Measurements from ENCODE around the gene MPZL3.

Gene MPZL3

DNA sequence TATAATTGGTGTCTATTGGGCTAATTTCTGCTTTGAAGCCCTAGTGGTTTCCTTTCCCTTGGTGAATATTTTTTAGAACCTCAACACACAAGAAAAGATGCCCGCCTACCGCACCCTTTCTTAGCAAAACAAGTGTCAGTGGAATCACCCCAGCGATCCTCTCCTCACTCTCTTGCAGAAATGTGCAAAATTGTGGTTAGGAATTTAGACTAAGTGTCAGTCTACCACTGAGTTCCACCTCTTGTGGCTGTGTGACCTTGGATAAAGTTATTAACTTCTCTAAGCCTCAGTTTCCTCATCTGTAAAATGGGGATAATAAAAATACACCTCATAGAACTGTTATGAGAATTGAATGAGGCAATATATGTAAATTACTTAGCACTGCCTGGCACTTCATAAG is 22.1 kb downstream of the MPZL3 start:
- WGBS (ENCODE audit: extremely low coverage, insufficient coverage, low lambda C conversion rate): no CpG with 5 or more reads among the region's 3 CpGs
- Histone ChIP-seq H3K9ac (ENCODE audit: low read length) (no peak overlapping the region), H4K8ac (ENCODE audit: low read depth, low read length) (no peak overlapping the region), H3K4me1 (ENCODE audit: control insufficient read depth, low read depth, low read length) (no peaks in the 10 kb centered on the region), H4K5ac (ENCODE audit: low read length) (no peak overlapping the region), H3K79me2 (ENCODE audit: control insufficient read depth, insufficient read depth, low read length) (no peaks in the 10 kb centered on the region), H2BK120ac (ENCODE audit: low read depth, low read length) (no peak overlapping the region), H3K4me3 (ENCODE audit: low read length) (no peak overlapping the region), H2BK5ac (ENCODE audit: low read length) (no peak overlapping the region), H3K27me3 (ENCODE audit: insufficient read depth, low read length, poor library complexity) (no peaks in the 10 kb centered on the region), H3K36me3 (ENCODE audit: control insufficient read depth, insufficient read depth, low read length) (no peaks in the 10 kb centered on the region), H3K23ac (ENCODE audit: low read length) (no peak overlapping the region), H2AK5ac (ENCODE audit: low read length) (no peak overlapping the region), H3K4ac (ENCODE audit: low read depth, low read length) (no peak overlapping the region), H3K18ac (ENCODE audit: low read length) (no peak overlapping the region), H3K79me1 (ENCODE audit: low read length) (no peaks in the 10 kb centered on the region), H3K4me2 (ENCODE audit: low read length) (no peak overlapping the region), H3K27ac (ENCODE audit: low read depth, low read length) (no peak overlapping the region), H2BK15ac (replicated peaks; ENCODE audit: low read depth) (no peak overlapping the region), H3K56ac (ENCODE audit: low read length) (no peak overlapping the region)
- no peak for DNase-seq

DNA sequence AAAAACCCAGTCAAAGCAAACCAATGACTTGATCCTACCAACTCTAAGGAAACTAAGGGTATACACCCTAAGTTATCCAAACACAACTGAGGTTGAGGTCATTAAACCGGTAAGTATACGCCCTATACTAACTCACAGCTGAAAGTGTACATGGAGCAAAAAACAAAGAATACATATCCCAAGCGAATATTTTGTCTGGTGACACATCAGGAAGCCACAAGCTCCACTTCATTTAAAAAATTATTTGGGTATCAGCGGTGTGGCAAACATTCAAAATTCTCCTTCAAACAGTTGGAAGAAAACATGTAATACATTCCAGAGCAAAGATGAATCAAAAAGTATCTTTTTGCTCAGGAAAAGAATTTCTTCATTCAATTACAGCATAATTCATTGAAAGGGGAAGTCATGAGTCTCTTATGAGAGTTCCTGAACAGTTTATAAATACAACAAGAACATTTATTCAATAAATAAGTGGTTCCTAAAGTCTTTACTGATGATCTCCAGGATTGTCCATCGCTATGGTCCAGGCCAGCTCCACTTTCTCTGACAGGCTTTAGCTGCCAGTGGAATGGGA is 22.8 kb downstream of the MPZL3 start:
- Histone ChIP-seq H2BK120ac (ENCODE audit: low read depth, low read length) (no peak overlapping the region), H3K79me1 (ENCODE audit: low read length) (no peaks in the 10 kb centered on the region), H2BK5ac (ENCODE audit: low read length) (no peak overlapping the region), H4K5ac (ENCODE audit: low read length) (no peak overlapping the region), H3K79me2 (ENCODE audit: control insufficient read depth, insufficient read depth, low read length) (no peaks in the 10 kb centered on the region), H3K4me3 (ENCODE audit: low read length) (no peak overlapping the region), H2AK5ac (ENCODE audit: low read length) (no peak overlapping the region), H3K27me3 (ENCODE audit: insufficient read depth, low read length, poor library complexity) (no peaks in the 10 kb centered on the region), H3K23ac (ENCODE audit: low read length) (no peak overlapping the region), H2BK15ac (replicated peaks; ENCODE audit: low read depth) (no peak overlapping the region), H3K4ac (ENCODE audit: low read depth, low read length) (no peak overlapping the region), H3K27ac (ENCODE audit: low read depth, low read length) (no peak overlapping the region), H3K4me2 (ENCODE audit: low read length) (no peak overlapping the region), H3K9ac (ENCODE audit: low read length) (no peak overlapping the region), H3K36me3 (ENCODE audit: control insufficient read depth, insufficient read depth, low read length) (no peaks in the 10 kb centered on the region), H3K4me1 (ENCODE audit: control insufficient read depth, low read depth, low read length) (no peaks in the 10 kb centered on the region), H3K56ac (ENCODE audit: low read length) (no peak overlapping the region), H4K8ac (ENCODE audit: low read depth, low read length) (no peak overlapping the region), H3K18ac (ENCODE audit: low read length) (no peak overlapping the region)
- DNase-seq: no peak
- no CpG with 5 or more reads among the region's 5 CpGs for WGBS (ENCODE audit: extremely low coverage, insufficient coverage, low lambda C conversion rate)

DNA sequence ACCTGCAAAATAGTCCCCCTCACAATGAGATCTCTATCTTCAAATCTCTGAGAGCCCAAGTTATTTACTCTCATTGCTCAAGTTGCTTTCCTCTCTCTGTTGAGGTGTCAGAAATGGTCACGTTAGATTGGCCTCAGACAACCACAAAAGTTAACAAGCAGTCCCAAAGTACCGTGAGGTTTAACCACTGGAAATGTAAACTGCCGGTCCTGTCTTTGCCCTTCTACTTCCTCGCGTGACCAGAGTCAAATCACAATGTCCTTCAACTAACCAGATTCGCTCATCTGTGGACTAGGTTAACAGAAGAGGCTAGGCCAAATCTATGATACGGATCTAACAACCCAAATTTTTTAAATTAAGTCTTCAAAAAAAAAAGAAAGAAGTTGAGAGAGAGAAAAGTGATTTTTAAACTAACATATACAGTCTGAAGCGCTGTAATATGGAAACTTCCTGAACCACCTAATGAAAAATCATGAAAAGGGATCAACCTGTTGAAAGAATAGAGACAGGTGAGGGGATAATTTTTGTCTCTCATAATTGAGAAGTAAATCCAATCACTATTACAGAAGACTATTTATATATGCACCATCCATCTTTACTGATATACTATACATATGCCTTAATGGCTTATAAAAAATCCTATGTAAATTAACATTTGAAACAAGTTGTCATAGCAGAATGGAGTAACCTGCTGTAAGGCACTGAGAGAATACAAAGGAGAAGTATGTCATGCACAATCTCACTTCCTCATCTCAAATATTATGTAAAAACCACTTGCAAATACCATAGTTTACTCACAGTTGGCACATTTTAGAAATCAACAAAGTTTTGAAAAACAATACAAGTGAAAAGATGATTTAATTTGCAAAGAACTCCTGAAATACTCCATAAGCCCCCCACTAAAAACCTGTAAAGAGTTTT is 24.0 kb downstream of the MPZL3 start:
- WGBS (ENCODE audit: extremely low coverage, insufficient coverage, low lambda C conversion rate): no CpG with 5 or more reads among the region's 8 CpGs
- H3K27me3 ChIP-seq (ENCODE audit: insufficient read depth, low read length, poor library complexity): no peaks in the 10 kb centered on the region

DNA sequence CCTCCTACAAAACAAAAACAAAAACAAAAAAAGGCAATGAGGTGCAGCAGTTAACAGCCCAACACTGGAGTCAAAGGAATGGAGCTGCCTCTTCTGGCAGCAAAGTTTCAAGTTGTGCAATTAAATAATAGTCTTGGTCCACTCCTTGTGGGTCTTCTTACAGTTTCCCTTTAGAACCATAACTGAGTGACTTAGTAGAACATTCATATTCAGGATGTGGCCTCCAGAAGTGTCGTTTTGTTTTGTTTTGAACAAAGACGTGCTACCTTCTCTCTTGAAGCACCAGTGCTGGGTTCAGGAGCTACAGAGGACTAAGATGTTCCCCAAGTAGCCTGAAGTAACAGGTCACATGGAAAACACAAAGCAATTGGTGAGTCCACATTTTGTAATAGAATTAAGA is 25.4 kb downstream of the MPZL3 start:
- no peak overlapping the region for H3K18ac ChIP-seq (ENCODE audit: low read length)
- no peak overlapping the region for H2BK5ac ChIP-seq (ENCODE audit: low read length)
- no peak overlapping the region for H4K8ac ChIP-seq (ENCODE audit: low read depth, low read length)
- no peak overlapping the region for H3K9ac ChIP-seq (ENCODE audit: low read length)
- H3K56ac ChIP-seq (ENCODE audit: low read length): no peak overlapping the region
- no peaks in the 10 kb centered on the region for H3K36me3 ChIP-seq (ENCODE audit: control insufficient read depth, insufficient read depth, low read length)
- H3K4me1 ChIP-seq (ENCODE audit: control insufficient read depth, low read depth, low read length): no peaks in the 10 kb centered on the region
- no peaks in the 10 kb centered on the region for H3K27me3 ChIP-seq (ENCODE audit: insufficient read depth, low read length, poor library complexity)
- H2AK5ac ChIP-seq (ENCODE audit: low read length): no peak overlapping the region
- no peak overlapping the region for H4K5ac ChIP-seq (ENCODE audit: low read length)
- H3K4me2 ChIP-seq (ENCODE audit: low read length): no peak overlapping the region
- no peak overlapping the region for H3K27ac ChIP-seq (ENCODE audit: low read depth, low read length)
- no peak overlapping the region for H3K4me3 ChIP-seq (ENCODE audit: low read length)
- no peak for DNase-seq
- H3K4ac ChIP-seq (ENCODE audit: low read depth, low read length): no peak overlapping the region
- no peak overlapping the region for H2BK120ac ChIP-seq (ENCODE audit: low read depth, low read length)
- H3K79me2 ChIP-seq (ENCODE audit: control insufficient read depth, insufficient read depth, low read length): no peaks in the 10 kb centered on the region
- H2BK15ac ChIP-seq (replicated peaks; ENCODE audit: low read depth): no peak overlapping the region
- no CpG with 5 or more reads among the region's 2 CpGs for WGBS (ENCODE audit: extremely low coverage, insufficient coverage, low lambda C conversion rate)
- H3K23ac ChIP-seq (ENCODE audit: low read length): no peak overlapping the region
- H3K79me1 ChIP-seq (ENCODE audit: low read length): no peaks in the 10 kb centered on the region

More for the DNA sequence above, 24.0 kb downstream of the MPZL3 start:
- Histone ChIP-seq H3K79me1 (ENCODE audit: low read length) (no peaks in the 10 kb centered on the region), H3K9ac (ENCODE audit: low read length) (no peak overlapping the region), H3K4me1 (ENCODE audit: control insufficient read depth, low read depth, low read length) (no peaks in the 10 kb centered on the region), H2AK5ac (ENCODE audit: low read length) (no peak overlapping the region), H4K5ac (ENCODE audit: low read length) (no peak overlapping the region), H3K23ac (ENCODE audit: low read length) (no peak overlapping the region), H2BK5ac (ENCODE audit: low read length) (no peak overlapping the region), H2BK120ac (ENCODE audit: low read depth, low read length) (no peak overlapping the region), H3K56ac (ENCODE audit: low read length) (no peak overlapping the region), H3K4me3 (ENCODE audit: low read length) (no peak overlapping the region), H3K36me3 (ENCODE audit: control insufficient read depth, insufficient read depth, low read length) (no peaks in the 10 kb centered on the region), H3K79me2 (ENCODE audit: control insufficient read depth, insufficient read depth, low read length) (no peaks in the 10 kb centered on the region), H2BK15ac (replicated peaks; ENCODE audit: low read depth) (no peak overlapping the region), H3K4ac (ENCODE audit: low read depth, low read length) (no peak overlapping the region), H3K18ac (ENCODE audit: low read length) (no peak overlapping the region), H3K4me2 (ENCODE audit: low read length) (no peak overlapping the region), H3K27ac (ENCODE audit: low read depth, low read length) (no peak overlapping the region), H4K8ac (ENCODE audit: low read depth, low read length) (no peak overlapping the region)
- no peak for DNase-seq

DNA sequence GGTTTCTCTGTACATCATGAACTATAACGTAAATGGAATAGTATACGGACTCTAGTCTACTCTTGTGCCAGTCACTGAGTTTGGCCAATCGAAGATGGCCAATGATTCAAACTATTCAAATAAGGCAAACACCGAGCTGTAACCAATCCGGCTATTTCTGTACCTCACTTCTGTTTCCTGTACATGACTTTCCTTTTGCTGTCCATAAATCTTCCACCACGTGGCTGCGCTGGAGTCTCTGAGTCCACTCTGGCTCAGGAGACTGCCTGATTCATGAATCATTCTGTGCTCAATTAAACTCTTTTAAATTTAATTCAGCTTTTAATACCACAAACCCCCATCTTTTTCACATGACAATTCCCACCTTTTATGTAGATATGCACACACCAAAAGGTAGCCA is 25.9 kb downstream of the MPZL3 start:
- no peak overlapping the region for H4K5ac ChIP-seq (ENCODE audit: low read length)
- H3K18ac ChIP-seq (ENCODE audit: low read length): no peak overlapping the region
- no peak overlapping the region for H2BK5ac ChIP-seq (ENCODE audit: low read length)
- H3K4ac ChIP-seq (ENCODE audit: low read depth, low read length): no peak overlapping the region
- WGBS (ENCODE audit: extremely low coverage, insufficient coverage, low lambda C conversion rate): no CpG with 5 or more reads among the region's 7 CpGs
- no peak overlapping the region for H3K27ac ChIP-seq (ENCODE audit: low read depth, low read length)
- H4K8ac ChIP-seq (ENCODE audit: low read depth, low read length): no peak overlapping the region
- H3K9ac ChIP-seq (ENCODE audit: low read length): no peak overlapping the region
- no peaks in the 10 kb centered on the region for H3K4me1 ChIP-seq (ENCODE audit: control insufficient read depth, low read depth, low read length)
- H2AK5ac ChIP-seq (ENCODE audit: low read length): no peak overlapping the region
- no peak overlapping the region for H3K56ac ChIP-seq (ENCODE audit: low read length)
- no peak overlapping the region for H2BK15ac ChIP-seq (replicated peaks; ENCODE audit: low read depth)
- H3K4me2 ChIP-seq (ENCODE audit: low read length): no peak overlapping the region
- no peaks in the 10 kb centered on the region for H3K79me1 ChIP-seq (ENCODE audit: low read length)
- DNase-seq: no peak
- no peaks in the 10 kb centered on the region for H3K36me3 ChIP-seq (ENCODE audit: control insufficient read depth, insufficient read depth, low read length)
- H3K23ac ChIP-seq (ENCODE audit: low read length): no peak overlapping the region
- H3K27me3 ChIP-seq (ENCODE audit: insufficient read depth, low read length, poor library complexity): no peaks in the 10 kb centered on the region
- no peaks in the 10 kb centered on the region for H3K79me2 ChIP-seq (ENCODE audit: control insufficient read depth, insufficient read depth, low read length)
- no peak overlapping the region for H2BK120ac ChIP-seq (ENCODE audit: low read depth, low read length)
- H3K4me3 ChIP-seq (ENCODE audit: low read length): no peak overlapping the region

All from mesendoderm (in vitro differentiated cells).